ENCODE data around the gene SNRNP200.
A peak's percentile ranks its signal among the peaks of the same experiment; 100 is the strongest.

The SNRNP200 gene

DNA sequence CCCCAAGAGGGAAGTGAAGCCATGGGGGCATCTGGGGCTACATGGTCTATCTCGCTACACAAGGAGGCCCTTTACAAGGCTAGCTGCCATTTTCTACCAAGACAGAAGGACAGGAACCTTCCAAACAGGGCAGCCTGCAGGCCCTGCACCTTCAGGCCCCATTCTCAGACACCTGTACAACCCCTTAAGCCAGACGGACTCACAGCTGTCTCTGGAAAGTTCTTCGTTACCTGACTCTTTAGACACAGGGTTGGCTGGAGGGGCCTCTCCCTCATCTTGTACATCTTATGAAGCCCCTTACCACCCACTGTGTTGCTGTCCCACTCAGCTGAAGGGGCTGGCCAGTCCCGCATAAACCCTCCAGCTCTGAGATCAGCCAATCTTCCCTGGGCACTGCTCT lies 56.7 kb downstream of the SNRNP200 start (continued):
- TF ChIP-seq, protein P1, sequence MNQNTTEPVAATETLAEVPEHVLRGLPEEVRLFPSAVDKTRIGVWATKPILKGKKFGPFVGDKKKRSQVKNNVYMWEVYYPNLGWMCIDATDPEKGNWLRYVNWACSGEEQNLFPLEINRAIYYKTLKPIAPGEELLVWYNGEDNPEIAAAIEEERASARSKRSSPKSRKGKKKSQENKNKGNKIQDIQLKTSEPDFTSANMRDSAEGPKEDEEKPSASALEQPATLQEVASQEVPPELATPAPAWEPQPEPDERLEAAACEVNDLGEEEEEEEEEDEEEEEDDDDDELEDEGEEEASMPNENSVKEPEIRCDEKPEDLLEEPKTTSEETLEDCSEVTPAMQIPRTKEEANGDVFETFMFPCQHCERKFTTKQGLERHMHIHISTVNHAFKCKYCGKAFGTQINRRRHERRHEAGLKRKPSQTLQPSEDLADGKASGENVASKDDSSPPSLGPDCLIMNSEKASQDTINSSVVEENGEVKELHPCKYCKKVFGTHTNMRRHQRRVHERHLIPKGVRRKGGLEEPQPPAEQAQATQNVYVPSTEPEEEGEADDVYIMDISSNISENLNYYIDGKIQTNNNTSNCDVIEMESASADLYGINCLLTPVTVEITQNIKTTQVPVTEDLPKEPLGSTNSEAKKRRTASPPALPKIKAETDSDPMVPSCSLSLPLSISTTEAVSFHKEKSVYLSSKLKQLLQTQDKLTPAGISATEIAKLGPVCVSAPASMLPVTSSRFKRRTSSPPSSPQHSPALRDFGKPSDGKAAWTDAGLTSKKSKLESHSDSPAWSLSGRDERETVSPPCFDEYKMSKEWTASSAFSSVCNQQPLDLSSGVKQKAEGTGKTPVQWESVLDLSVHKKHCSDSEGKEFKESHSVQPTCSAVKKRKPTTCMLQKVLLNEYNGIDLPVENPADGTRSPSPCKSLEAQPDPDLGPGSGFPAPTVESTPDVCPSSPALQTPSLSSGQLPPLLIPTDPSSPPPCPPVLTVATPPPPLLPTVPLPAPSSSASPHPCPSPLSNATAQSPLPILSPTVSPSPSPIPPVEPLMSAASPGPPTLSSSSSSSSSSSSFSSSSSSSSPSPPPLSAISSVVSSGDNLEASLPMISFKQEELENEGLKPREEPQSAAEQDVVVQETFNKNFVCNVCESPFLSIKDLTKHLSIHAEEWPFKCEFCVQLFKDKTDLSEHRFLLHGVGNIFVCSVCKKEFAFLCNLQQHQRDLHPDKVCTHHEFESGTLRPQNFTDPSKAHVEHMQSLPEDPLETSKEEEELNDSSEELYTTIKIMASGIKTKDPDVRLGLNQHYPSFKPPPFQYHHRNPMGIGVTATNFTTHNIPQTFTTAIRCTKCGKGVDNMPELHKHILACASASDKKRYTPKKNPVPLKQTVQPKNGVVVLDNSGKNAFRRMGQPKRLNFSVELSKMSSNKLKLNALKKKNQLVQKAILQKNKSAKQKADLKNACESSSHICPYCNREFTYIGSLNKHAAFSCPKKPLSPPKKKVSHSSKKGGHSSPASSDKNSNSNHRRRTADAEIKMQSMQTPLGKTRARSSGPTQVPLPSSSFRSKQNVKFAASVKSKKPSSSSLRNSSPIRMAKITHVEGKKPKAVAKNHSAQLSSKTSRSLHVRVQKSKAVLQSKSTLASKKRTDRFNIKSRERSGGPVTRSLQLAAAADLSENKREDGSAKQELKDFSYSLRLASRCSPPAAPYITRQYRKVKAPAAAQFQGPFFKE (tag by site-specific recombination; IDR thresholded peaks at IDR 0.05; ENCODE audit: borderline replicate concordance) = no peak
- TF ChIP-seq KLF9 (tag by site-specific recombination; IDR thresholded peaks at IDR 0.05; ENCODE audit: low read depth) (no peak), ZNF391 (tag by site-specific recombination; IDR thresholded peaks at IDR 0.05; ENCODE audit: borderline replicate concordance, low read depth) (no peak), KLF10 (tag by site-specific recombination; IDR thresholded peaks at IDR 0.05) (no peak), ZNF175 (tag by site-specific recombination; IDR thresholded peaks at IDR 0.05) (no peak), ZNF416 (tag by site-specific recombination; IDR thresholded peaks at IDR 0.05) (no peak), ZNF341 (tag by site-specific recombination; IDR thresholded peaks at IDR 0.05; ENCODE audit: low read depth) (no peak), ZNF214 (tag by site-specific recombination; IDR thresholded peaks at IDR 0.05; ENCODE audit: borderline replicate concordance) (no peak), ZNF132 (tag by site-specific recombination; IDR thresholded peaks at IDR 0.05; ENCODE audit: borderline replicate concordance) (no peak), ZNF23 (tag by site-specific recombination; IDR thresholded peaks at IDR 0.05; ENCODE audit: borderline replicate concordance) (no peak), ZSCAN16 (tag by site-specific recombination; IDR thresholded peaks at IDR 0.05) (no peak), ZNF571 (tag by site-specific recombination; IDR thresholded peaks at IDR 0.05) (no peak), SP7 (tag by site-specific recombination; IDR thresholded peaks at IDR 0.05) (no peak)
- TF ChIP-seq, protein P2, sequence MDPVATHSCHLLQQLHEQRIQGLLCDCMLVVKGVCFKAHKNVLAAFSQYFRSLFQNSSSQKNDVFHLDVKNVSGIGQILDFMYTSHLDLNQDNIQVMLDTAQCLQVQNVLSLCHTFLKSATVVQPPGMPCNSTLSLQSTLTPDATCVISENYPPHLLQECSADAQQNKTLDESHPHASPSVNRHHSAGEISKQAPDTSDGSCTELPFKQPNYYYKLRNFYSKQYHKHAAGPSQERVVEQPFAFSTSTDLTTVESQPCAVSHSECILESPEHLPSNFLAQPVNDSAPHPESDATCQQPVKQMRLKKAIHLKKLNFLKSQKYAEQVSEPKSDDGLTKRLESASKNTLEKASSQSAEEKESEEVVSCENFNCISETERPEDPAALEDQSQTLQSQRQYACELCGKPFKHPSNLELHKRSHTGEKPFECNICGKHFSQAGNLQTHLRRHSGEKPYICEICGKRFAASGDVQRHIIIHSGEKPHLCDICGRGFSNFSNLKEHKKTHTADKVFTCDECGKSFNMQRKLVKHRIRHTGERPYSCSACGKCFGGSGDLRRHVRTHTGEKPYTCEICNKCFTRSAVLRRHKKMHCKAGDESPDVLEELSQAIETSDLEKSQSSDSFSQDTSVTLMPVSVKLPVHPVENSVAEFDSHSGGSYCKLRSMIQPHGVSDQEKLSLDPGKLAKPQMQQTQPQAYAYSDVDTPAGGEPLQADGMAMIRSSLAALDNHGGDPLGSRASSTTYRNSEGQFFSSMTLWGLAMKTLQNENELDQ (tag by site-specific recombination; IDR thresholded peaks at IDR 0.05; ENCODE audit: low read depth) = no peak
- TF ChIP-seq, protein P3, sequence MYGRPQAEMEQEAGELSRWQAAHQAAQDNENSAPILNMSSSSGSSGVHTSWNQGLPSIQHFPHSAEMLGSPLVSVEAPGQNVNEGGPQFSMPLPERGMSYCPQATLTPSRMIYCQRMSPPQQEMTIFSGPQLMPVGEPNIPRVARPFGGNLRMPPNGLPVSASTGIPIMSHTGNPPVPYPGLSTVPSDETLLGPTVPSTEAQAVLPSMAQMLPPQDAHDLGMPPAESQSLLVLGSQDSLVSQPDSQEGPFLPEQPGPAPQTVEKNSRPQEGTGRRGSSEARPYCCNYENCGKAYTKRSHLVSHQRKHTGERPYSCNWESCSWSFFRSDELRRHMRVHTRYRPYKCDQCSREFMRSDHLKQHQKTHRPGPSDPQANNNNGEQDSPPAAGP (tag by site-specific recombination; IDR thresholded peaks at IDR 0.05) = no peak

- ChIA-PET CTCF (no interaction called here), POLR2A (no interaction called here)
- TF ChIP-seq OSR2 (tag by site-specific recombination; IDR thresholded peaks at IDR 0.05) (no peak), ZNF366 (tag by site-specific recombination; conservative IDR thresholded peaks at IDR 0.05) (peak; percentile 63), PRDM1 (tag by site-specific recombination; IDR thresholded peaks at IDR 0.05) (peak; percentile 66), HOXA7 (CRISPR knock-in tag; IDR thresholded peaks at IDR 0.05; ENCODE audit: borderline replicate concordance) (no peak), ZNF560 (tag by site-specific recombination; IDR thresholded peaks at IDR 0.05; ENCODE audit: borderline replicate concordance) (no peak), ZNF530 (tag by site-specific recombination; IDR thresholded peaks at IDR 0.05; ENCODE audit: low read depth) (no peak), ZFP37 (tag by site-specific recombination; IDR thresholded peaks at IDR 0.05) (no peak), SCRT2 (tag by site-specific recombination; IDR thresholded peaks at IDR 0.05) (no peak), ZNF404 (tag by site-specific recombination; IDR thresholded peaks at IDR 0.05) (no peak)
- no peak overlapping the region for H3K27ac ChIP-seq (ENCODE audit: extremely low read depth, low read depth, low read length)
- H3K4me1 ChIP-seq (ENCODE audit: control insufficient read depth, insufficient read depth, low read length) = no peaks in the 10 kb centered on the region
- peaks cover 4 to 18% of the 10 kb centered on the region in 2 experiments; a peak in 2 of 3 replicates for H3K36me3 ChIP-seq (ENCODE audit: control insufficient read depth in 2 of 2, insufficient read depth in 1 of 2, low read length in 2 of 2)
- no peaks in the 10 kb centered on the region for H3K9me3 ChIP-seq (ENCODE audit: control insufficient read depth, insufficient read depth, low read depth, low read length)
- no peak overlapping the region for H3K4me3 ChIP-seq (ENCODE audit: low read depth, low read length)
These were observed 57.5 kb downstream of the SNRNP200 start for GRCh38 chr2:96247896-96248295.
